ENCODE data around the gene ATG9B. TPM values are rescaled to one million over a fixed set of nuclear protein-coding genes. Genes with fewer than 3 reads are reported as not detected.

ATG9B gene
- total RNA-seq, 1 donor from 2014 or later, result 16.7 TPM

DNA sequence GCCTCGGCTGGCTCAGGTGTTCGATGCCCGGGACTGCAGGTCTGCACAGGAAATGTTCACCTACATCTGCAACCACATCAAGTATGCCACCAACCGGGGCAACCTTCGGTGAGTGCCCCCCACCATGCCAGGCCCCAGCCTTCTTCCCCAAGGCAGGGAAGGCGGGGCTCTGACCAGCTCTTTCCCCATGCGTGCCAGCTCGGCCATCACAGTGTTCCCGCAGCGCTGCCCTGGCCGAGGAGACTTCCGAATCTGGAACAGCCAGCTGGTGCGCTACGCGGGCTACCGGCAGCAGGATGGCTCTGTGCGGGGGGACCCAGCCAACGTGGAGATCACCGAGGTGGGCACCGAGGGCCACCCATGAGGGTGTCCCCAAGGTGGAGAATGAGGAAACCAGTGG lies 26.0 kb downstream of the ATG9B start:
- ATAC-seq, result no peak

DNA sequence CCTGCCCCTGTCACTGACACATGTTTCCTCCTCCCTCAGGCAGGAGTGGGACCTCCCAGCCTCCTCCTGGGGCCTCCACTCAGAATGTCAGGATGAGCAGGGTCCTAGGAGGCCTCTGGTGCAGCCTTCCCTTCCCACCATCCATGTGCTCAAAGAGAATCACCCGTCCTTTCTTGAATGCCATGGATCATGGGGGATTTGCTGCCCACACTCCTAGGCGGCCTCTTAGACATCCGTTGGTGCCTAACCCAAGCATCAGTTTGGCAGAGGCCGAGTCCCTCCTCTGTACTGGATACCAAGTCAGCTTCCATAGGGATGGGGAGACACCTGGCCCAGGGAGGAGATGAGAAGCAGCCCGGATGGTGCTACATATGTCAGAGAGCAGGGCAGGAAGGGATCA lies 26.5 kb downstream of the ATG9B start:
- ATAC-seq, result no peak

DNA sequence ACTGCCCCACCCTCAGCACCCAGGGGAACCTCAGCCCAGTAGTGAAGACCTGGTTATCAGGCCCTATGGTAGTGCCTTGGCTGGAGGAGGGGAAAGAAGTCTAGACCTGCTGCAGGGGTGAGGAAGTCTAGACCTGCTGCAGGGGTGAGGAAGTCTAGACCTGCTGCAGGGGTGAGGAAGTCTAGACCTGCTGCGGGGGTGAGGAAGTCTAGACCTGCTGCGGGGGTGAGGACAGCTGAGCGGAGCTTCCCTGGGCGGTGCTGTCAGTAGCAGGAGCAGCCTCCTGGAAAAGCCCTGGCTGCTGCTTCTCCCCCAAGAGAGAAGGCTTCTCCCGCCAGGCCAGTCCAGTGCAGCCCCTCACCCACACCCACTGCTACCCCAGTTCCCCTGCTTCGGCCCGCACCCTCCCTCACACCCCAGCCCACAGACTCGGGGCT lies 27.2 kb downstream of the ATG9B start:
- ATAC-seq, result no peak

DNA sequence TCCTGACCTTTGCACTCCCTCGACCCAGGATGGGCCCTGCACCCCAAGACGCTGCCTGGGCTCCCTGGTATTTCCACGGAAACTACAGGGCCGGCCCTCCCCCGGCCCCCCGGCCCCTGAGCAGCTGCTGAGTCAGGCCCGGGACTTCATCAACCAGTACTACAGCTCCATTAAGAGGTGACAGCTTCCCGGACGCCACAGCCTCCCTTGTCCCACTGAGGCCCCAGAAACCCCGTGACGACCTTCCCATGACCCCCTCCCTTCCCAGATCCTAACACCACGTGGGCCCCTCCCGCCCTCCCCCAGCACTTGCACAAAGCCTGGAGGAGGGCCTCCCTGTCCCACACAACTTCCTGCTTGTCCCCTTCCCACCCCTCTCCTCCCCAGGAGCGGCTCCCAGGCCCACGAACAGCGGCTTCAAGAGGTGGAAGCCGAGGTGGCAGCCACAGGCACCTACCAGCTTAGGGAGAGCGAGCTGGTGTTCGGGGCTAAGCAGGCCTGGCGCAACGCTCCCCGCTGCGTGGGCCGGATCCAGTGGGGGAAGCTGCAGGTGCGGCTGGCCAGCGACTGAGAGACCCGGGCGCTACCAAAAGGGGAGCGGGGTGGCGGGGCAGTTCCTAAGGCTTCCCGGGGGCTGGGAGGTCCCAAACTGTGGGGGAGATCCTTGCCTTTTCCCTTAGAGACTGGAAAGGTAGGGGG lies 27.8 kb downstream of the ATG9B start:
- no peak for ATAC-seq

DNA sequence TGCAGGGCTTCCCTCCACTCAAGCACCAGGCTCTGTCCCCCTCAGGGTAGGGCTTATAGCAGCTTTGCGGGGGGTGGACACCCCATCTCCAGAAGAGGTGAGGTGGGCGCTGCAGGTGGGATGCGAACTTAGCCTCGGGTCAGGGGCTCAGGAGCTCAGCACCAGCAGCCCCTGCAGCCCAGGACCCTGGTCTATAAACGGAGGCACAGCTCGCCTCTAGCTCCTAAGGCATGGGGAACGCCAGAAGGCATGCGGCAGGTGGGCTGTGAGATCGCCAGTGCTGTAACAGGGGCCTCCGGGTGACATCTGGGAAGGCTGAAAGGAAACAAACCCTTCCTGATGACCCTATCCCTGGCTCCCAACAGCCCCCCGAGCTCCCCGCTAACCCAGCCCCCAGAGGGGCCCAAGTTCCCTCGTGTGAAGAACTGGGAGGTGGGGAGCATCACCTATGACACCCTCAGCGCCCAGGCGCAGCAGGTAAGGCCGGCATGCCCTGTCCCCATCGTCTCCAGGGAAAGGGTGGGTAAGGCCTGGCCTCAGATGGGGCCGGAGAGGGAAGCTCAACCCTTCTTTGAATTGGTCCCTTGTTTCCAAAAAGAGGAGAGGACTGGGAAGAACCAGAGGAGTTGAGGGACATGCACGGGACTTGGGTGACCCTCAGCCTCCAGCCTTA lies 29.3 kb downstream of the ATG9B start:
- ATAC-seq, result no peak

DNA sequence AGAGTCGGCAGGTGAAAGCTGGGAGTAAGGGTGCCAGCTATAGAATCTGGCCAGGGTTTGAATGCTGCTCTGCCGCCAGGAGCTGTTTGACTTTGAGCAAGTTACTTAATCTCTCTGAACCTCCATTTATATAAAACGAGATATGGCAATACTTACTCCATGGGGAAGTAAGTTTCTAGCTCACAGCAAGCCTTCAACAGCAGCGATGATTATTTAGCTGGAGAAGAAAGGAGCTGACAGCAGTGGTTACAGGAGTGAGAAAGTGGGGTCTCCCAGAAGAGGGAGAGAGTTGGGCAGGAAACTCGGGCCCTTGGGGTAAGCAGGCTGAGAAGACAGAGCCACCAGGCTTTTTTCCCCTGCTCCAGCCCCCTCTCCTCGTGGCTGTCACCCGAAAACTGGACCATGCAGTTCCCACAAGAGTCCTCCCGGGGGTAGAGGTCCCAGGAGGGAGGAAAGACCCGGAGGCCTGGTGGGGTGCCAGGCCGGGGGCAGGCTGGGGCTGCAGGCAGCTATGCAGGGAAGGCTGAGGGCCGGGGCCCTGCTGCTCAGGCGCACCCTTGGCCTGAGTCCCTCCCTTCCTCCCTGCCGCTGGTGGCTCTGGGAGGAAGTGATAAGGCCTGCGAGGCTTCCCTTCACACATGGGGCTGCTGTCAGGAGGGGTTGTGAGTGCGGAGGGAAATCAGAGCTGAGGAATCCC lies 30.0 kb downstream of the ATG9B start:
- peak; percentile 32 for ATAC-seq

DNA sequence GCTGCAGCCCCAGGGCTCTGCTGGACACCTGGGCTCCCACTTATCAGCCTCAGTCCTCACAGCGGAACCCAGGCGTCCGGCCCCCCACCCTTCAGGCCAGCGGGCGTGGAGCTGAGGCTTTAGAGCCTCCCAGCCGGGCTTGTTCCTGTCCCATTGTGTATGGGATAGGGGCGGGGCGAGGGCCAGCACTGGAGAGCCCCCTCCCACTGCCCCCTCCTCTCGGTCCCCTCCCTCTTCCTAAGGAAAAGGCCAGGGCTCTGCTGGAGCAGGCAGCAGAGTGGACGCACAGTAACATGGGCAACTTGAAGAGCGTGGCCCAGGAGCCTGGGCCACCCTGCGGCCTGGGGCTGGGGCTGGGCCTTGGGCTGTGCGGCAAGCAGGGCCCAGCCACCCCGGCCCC lies 30.8 kb downstream of the ATG9B start:
- peak; percentile 50 for ATAC-seq

DNA sequence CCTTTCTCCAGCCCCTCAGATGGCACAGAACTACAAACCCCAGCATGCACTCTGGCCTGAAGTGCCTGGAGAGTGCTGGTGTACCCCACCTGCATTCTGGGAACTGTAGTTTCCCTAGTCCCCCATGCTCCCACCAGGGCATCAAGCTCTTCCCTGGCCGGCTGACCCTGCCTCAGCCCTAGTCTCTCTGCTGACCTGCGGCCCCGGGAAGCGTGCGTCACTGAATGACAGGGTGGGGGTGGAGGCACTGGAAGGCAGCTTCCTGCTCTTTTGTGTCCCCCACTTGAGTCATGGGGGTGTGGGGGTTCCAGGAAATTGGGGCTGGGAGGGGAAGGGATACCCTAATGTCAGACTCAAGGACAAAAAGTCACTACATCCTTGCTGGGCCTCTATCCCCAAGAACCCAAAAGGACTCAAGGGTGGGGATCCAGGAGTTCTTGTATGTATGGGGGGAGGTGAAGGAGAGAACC lies 31.4 kb downstream of the ATG9B start:
- peak; percentile 44 for ATAC-seq

DNA sequence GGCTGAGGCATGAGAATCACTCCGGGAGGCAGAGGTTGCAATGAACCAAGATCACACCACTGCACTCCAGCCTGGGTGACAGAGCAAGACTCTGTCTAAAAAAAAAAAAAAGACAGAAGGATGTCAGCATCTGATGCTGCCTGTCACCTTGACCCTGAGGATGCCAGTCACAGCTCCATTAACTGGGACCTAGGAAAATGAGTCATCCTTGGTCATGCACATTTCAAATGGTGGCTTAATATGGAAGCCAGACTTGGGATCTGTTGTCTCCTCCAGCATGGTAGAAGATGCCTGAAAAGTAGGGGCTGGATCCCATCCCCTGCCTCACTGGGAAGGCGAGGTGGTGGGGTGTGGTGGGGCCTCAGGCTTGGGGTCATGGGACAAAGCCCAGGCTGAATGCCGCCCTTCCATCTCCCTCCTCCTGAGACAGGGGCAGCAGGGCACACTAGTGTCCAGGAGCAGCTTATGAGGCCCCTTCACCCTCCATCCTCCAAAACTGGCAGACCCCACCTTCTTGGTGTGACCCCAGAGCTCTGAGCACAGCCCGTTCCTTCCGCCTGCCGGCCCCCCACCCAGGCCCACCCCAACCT lies 32.1 kb downstream of the ATG9B start:
- ATAC-seq, result no peak

DNA sequence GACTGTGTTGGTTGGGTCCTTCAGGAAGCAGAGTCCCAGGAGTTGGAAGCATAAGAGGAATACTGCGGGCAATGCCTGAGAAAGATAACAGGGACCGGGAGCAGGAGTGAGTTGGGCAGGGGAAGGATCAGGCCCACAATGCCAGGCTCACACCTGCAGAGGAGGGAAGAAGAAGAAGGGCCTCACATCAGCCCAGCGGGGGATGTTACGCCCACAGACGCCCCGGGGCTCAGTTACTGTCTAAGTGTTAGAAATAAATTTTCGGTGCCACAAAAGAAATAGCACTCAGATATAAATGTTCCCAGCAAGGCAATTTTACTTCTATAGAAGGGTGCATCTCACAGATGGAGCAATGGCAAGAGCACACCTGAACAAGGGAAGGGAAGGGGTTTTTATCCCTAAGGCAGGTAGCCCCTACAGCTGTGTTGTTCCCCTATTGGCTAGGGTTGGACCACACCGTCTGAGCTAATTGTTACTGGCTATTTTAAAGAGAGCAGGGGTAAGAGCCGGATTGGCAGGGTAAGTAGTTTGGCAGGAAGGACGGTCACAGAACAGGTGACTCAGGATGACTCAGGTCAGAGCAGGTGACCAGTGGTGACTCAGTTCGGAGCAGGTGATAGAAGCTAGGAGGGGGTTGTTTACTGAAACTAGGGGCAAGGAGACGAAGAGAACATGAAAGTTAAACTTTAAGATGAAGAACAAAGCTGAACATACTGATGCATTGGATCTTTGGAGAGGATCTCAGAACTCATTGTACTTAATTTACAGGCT lies 33.7 kb downstream of the ATG9B start, which contains the start of gene NOS3:
NOS3 (plus strand) TSS at position 602 of the 771 bp plus-strand sequence. CDS start 2,787 bp downstream, outside the sequence.
- no peak for ATAC-seq

DNA sequence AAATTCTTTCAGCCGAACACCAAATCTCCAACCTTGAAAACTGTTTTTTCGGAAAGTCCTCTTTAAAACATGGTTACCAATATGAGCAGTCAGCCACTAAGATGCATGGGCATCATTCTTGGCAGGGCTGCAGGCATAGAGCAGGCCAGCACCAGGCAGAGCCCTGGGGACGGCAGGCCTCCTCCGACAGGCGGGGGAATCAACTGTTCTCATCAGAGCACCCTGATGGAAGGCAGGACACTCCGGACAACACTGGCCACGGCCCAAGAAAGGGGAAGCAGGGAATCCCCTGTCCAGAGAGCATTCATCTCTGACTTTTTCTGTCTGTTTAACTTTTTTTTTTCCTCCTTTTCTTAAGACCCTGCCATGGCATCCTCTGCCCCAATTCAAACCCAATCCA lies 34.8 kb downstream of the ATG9B start:
- no peak for ATAC-seq

DNA sequence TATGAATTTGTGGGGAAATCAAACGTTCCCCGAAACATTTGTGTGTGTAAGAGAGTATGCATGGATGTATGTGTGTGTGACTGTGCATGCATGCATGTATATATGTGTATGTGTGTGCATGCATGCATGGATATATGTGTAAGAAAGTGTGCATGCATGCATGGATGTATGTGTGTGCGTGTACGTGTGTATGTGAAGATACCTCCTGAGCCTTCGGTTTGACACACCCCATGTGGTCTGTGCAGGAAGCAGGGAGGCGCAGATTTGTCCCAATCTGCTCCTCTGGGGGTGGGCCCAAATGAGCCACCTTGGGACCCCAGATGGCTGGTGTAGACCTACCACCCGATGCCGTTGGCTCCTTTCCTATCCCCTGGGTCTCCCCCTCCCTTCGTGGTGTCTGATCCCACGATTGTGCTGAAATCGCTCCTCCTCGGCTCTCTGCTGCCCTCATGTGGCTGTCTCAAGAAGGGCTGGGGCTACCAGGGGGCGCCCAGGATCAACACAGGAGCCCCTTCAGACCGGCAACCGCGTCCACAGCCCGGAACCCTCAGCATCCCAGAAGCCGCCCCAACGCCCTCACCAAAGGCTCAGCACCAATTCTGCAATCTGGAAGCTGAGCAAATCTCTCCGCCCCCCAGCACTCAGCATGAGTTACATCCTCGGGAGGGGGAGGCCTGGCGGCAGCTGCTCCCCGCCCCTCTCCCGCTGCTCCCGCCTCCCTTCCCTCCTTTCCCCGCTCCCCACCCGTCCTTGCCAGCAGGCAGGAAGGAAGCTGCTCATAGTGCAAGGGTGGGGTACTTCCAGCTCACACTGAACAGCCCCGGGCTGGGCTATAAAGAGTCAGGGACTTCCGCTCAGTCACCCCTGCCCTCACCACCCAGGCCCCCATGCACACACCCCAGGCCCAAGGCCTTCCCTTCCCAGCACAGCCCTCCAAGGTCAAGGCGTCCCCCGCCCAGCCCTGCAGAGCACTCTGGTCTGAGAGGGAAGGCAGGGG lies 35.8 kb downstream of the ATG9B start:
- peak; percentile 47 for ATAC-seq

DNA sequence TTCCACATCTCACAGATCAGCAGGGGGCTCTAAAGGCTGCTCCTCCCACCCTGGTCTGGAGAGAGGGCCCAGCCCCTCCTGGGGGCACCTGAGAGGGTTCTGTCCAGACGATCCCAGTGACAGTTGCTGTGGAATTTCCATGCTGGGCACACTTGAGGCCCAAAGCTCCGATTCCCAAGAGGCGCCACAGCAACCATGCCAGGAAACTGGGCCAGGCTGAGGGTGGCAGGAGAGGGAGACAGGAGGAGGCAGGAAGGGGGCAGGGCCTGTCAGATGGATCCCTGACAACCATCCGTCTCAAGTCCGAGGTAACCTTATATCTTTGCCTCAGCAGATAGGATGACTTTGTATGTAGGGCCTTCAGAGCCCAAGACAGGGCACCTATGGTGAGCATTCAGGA lies 37.7 kb downstream of the ATG9B start:
- ATAC-seq, result no peak

DNA sequence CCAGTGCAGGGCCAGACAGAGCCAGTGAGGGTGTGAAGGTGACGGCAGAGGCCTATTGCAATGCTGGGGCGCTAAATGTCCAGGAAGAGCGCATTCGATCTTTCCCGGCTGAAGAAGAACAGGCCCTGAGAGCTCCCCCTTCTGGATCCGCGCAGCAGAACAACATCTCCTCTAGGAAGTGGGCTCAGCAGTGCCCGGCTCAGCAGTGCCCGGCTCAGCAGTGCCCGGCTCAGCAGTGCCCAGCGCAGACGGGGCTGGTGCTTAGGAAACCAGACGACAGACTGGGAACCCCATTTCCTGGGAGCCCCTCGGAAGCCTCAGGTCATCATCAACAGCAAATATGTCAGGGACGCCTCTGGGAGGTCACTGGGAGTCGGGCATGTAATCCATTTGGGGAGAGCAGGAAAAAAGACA lies 38.2 kb downstream of the ATG9B start:
- peak; percentile 43 for ATAC-seq

DNA sequence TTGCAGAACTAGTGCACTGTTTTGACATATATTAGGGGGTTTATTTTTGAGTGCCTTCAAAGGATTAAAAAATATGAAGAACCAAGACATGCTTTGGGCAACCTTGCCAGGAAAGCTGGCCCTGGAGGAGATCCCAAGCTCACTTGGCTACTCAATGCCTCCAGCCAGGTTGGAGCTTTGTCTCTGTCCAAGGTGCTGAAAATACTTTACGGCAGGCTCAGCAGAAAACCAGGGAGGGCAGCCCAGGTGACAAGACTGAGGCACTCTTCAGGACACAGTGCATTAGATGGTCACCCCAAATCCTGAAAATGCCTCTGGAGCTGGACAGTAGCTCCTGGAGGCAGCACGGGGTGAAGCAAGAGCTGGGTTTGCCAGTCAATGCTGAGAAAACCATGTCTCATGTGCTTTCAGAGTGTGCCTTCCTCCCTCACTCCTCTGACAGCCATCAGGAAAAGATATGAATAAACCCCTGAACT lies 40.4 kb downstream of the ATG9B start:
- no peak for ATAC-seq

DNA sequence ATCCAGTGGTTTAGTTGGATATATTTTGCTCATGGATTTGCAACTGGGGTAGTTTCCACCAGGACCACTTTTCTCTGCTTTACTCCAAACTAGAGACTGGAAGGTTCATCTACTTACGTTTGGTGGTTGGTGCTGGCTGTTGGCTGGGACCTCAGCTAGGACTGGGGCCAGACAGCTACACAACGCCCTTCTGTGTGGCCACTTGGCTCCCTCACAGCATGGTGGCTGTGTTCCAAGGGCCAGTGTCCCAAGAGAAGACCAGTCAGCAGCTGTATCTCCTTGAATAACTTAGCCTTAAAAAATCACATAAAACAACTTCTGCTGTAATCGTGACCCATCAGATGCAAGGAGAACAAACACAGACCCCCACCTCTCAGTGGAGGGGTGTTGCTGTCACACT lies 41.9 kb downstream of the ATG9B start:
- ATAC-seq, result no peak

DNA sequence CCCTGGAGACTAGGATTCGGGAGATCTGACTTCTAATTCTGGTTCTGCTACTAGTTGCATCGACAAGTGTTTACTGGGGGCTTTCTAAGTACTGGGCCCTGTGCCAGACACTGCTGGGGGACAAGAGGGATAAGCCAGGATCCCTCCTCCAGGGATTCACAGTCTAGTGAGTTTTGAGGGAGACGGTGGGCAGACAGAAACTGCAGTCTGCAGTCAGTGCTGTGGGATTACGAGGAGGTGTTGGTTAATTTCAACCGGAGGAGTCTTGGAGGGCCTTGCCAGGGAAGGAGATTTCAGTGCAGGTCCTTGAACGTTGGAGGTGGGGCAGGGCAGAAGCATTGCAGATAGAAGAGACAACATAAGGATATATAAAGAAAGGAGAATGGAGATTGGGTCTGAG lies 42.6 kb downstream of the ATG9B start:
- no peak for ATAC-seq

DNA sequence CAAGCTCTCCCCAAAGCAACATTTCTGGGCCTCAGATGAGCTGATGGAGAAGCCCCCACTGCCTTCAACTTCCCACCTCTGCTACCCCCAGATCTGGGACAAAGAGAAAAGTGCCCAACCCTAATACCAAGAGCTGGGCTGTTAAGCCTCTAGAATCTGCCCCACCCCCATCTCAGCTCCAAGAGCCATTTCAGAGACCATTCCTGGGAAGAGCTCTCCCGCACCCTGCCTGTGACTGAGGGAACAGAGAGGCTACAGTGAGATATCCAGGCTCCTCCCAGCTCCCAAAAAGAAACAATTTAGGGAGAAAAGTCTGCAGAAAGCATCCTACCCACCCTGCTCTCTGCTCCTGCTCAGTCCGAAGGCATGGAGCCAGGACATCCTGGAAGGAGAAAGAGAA lies 43.6 kb downstream of the ATG9B start:
- ATAC-seq, result no peak

DNA sequence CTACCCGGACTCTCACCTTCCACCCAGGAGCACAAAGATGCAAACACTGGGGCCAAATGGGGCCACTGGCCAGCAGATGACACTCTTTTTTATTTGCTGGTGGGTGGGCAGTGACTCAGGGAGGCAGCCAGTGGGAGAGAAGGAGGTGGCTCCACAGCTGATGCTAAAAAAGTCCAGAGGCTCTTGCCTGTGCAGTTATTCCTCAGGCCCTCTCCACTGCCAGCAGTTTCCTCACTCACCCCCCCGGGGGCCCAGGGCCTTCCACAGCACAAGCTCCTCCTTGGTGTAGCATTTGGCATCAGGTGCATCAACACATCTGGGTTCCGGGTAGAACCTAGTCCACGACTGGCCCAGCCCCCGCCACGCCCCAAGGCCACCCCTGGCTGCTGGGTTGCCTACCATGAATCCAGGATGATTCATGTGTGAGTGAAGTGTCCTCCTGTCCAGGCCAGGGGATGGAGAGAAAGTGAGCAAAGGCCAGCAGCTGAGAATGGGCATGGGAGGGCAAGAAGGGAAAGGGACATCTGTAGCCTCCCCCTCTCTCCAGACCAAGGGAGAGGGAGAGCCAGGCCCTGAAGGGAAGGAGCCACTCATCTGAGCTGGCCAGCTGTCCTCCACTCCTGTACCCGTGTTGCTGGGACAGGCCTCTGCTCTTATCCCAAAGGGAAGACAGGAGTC lies 44.4 kb downstream of the ATG9B start:
- no peak for ATAC-seq

DNA sequence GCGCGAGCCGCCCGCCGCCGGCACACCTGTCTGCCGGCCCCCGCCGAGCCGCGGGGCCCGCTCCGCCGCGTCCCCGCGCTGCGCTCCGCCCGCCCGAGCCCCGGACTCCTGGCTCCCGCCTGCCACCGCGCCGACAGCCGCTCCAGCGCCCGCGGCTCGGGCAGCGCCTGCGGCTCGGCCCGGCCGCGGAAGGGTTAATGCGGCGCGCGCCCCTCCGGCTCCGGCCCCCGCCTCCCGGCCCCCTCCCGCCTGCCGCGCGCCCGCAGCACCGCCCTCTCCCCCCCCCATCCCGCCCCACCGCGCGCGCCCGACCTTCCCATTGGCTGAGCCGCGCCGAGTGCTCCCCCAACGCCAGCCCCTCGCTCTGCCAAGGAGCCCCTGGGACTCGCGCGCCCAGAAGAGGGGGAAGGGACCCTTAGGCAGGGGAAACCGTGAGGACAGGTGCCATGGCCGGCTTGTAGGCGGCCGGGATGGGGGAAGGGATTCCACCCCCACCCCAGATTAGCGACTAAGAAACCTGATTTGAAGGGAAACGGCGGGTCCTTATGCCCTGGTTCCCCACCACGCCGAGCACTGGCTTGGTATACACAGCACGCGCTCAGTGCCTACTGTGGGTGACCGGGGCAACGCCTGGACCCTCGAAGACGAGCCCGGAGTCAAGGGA lies 46.0 kb downstream of the ATG9B start, which contains the start of gene KCNH2:
KCNH2 (minus strand) TSS at position 196 of the 664 bp plus-strand sequence. CDS start 408 bp downstream, outside the sequence.
- ATAC-seq, result no peak
